ENCODE measurements around the gene ISX.

GRCh38 chr22:35069541-35069940, 3.6 kb downstream of the ISX start:
- TF ChIP-seq, protein P1, sequence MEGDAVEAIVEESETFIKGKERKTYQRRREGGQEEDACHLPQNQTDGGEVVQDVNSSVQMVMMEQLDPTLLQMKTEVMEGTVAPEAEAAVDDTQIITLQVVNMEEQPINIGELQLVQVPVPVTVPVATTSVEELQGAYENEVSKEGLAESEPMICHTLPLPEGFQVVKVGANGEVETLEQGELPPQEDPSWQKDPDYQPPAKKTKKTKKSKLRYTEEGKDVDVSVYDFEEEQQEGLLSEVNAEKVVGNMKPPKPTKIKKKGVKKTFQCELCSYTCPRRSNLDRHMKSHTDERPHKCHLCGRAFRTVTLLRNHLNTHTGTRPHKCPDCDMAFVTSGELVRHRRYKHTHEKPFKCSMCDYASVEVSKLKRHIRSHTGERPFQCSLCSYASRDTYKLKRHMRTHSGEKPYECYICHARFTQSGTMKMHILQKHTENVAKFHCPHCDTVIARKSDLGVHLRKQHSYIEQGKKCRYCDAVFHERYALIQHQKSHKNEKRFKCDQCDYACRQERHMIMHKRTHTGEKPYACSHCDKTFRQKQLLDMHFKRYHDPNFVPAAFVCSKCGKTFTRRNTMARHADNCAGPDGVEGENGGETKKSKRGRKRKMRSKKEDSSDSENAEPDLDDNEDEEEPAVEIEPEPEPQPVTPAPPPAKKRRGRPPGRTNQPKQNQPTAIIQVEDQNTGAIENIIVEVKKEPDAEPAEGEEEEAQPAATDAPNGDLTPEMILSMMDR (conservative IDR thresholded peaks at IDR 0.05; ENCODE audit: low read depth, low read length), result no peak
- TF ChIP-seq EZH2 (IDR thresholded peaks at IDR 0.05; ENCODE audit: borderline replicate concordance, low read depth, low read length, poor library complexity, severe bottlenecking), result no peak

All from A673 (cell line).